HG03442 (cell line): ENCODE data around the gene PLCL2.

Experiments
- ATAC-seq: cut with Tn5 transposase; IDR thresholded peaks from one replicate; pipeline ENCODE4 v1.9.1; 2021; ENCODE audit warnings: mild to moderate bottlenecking, moderate library complexity; ENCODE audit not compliant: unreplicated experiment

PLCL2 gene

GRCh38 chr3:16912400-16913263, 27.9 kb downstream of the PLCL2 start:
- peak; percentile 91 for ATAC-seq

- peak; percentile 14 for ATAC-seq
Measured at GRCh38 chr3:16913264-16913580, 28.5 kb downstream of the PLCL2 start.

GRCh38 chr3:16916840-16917239, 32.1 kb downstream of the PLCL2 start:
- ATAC-seq, result no peak

GRCh38 chr3:16917256-16917935, 32.6 kb downstream of the PLCL2 start:
- ATAC-seq, result no peak

GRCh38 chr3:16917980-16918682, 33.4 kb downstream of the PLCL2 start:
- no peak for ATAC-seq

GRCh38 chr3:16918683-16919025, 33.9 kb downstream of the PLCL2 start:
- no peak for ATAC-seq

GRCh38 chr3:16923112-16923511, 38.4 kb downstream of the PLCL2 start:
- ATAC-seq, result no peak

GRCh38 chr3:16927485-16927884, 42.7 kb downstream of the PLCL2 start:
- ATAC-seq, result no peak

GRCh38 chr3:16928386-16929132, 43.8 kb downstream of the PLCL2 start:
- ATAC-seq, result peak; percentile 48

GRCh38 chr3:16929311-16929710, 44.6 kb downstream of the PLCL2 start:
- ATAC-seq, result no peak

- ATAC-seq, result peak; percentile 49
Measured at GRCh38 chr3:16932877-16933276, 48.1 kb downstream of the PLCL2 start.

GRCh38 chr3:16935781-16936180, 51.0 kb downstream of the PLCL2 start:
- no peak for ATAC-seq

- ATAC-seq, result no peak
Measured at GRCh38 chr3:16936233-16936632, 51.5 kb downstream of the PLCL2 start.

- ATAC-seq, result no peak
Measured at GRCh38 chr3:16936676-16937230, 52.0 kb downstream of the PLCL2 start.

- ATAC-seq, result no peak
Measured at GRCh38 chr3:16937326-16937845, 52.6 kb downstream of the PLCL2 start.

- no peak for ATAC-seq
Measured at GRCh38 chr3:16940769-16941700, 56.3 kb downstream of the PLCL2 start.

GRCh38 chr3:16942955-16943354, 58.2 kb downstream of the PLCL2 start:
- no peak for ATAC-seq

GRCh38 chr3:16943857-16944256, 59.1 kb downstream of the PLCL2 start:
- no peak for ATAC-seq

GRCh38 chr3:16944356-16944755, 59.6 kb downstream of the PLCL2 start:
- no peak for ATAC-seq

- ATAC-seq, result no peak
Measured at GRCh38 chr3:16945330-16945729, 60.6 kb downstream of the PLCL2 start.
